NB4 (cell line): ENCODE data around the gene ZBTB7B.
A peak's percentile ranks its signal among the peaks of the same experiment; 100 is the strongest.

Source experiments
- DNase-seq: peaks from one replicate; pipeline ENCODE4 v3.0.0; 2010; ENCODE audit warnings: low read depth
- H3K4me3 ChIP-seq: one replicate; pipeline ENCODE4 v1.5.1; 2011; ENCODE audit warnings: mild to moderate bottlenecking, low read depth, low read length, moderate library complexity
- CTCF ChIP-seq: IDR thresholded peaks from one replicate; pipeline ENCODE4 v1.5.1; 2012; ENCODE audit warnings: low read depth, low read length
- MAX ChIP-seq: IDR thresholded peaks from 2 replicates; pipeline ENCODE4 v1.6.1; 2011; ENCODE audit warnings: low read depth, low read length
- MYC ChIP-seq: IDR thresholded peaks from 2 replicates; pipeline ENCODE4 v1.6.1; 2011; ENCODE audit warnings: low read depth, low read length
- POLR2A ChIP-seq: IDR thresholded peaks from 2 replicates; pipeline ENCODE4 v1.6.1; 2011; ENCODE audit warnings: mild to moderate bottlenecking; ENCODE audit not compliant: insufficient read length; ENCODE audit errors: extremely low read depth

ZBTB7B gene

GRCh38 chr1:155044812-155045657 lies 42.4 kb downstream of the ZBTB7B start:
- TF ChIP-seq MYC, result no peak
- TF ChIP-seq MAX, result peak; percentile 8; the same call in 1 of the 2 replicates
- peak; percentile 64 for TF ChIP-seq CTCF
- DNase-seq, result peak; percentile 79
- H3K4me3 ChIP-seq, result no peak overlapping the region

- DNase-seq, result no peak
- TF ChIP-seq POLR2A, result no peak
- no peak for TF ChIP-seq MYC
- TF ChIP-seq MAX, result no peak
- TF ChIP-seq CTCF, result no peak
- no peak overlapping the region for H3K4me3 ChIP-seq
Observed at GRCh38 chr1:155048449-155049334, 46.1 kb downstream of the ZBTB7B start.

GRCh38 chr1:155049651-155050559 lies 47.3 kb downstream of the ZBTB7B start:
- DNase-seq, result no peak
- TF ChIP-seq POLR2A (no peak), MYC (no peak), MAX (no peak; the same call in 1 of the 2 replicates), CTCF (no peak)

GRCh38 chr1:155050560-155051341 lies 48.1 kb downstream of the ZBTB7B start, which contains the start of gene ADAM15:
ADAM15 (plus strand) TSS chr1:155051316; CDS start chr1:155051387, 71 bp downstream.
- no peak for TF ChIP-seq MYC
- no peak; the same call in 1 of the 2 replicates for TF ChIP-seq MAX
- TF ChIP-seq POLR2A, result peak; percentile 78
- TF ChIP-seq CTCF, result peak; percentile 79
- peak within 1 kb of the TSS; percentile 71 for H3K4me3 ChIP-seq
- peak; percentile 89 for DNase-seq

More at GRCh38 chr1:155049651-155050559, 47.3 kb downstream of the ZBTB7B start:
- peak overlapping the region; percentile 70 for H3K4me3 ChIP-seq
